Mucosa of descending colon (tissue), 3 donors: Measurements from ENCODE around the gene CACNA1C. TPM values are rescaled to one million over a fixed set of nuclear protein-coding genes. Genes with fewer than 3 reads are reported as not detected.

Experiments
- ATAC-seq: fragments of 200-7000 bp; cut with Tn5 transposase; one replicate; pipeline ENCODE4 v1.9.1; 2020; ENCODE audit warnings: mild to moderate bottlenecking, moderate library complexity
- DNase-seq, 3 donors: peaks; one replicate each; pipeline ENCODE4 v3.0.0-alpha.2; 2020
- H3K36me3 ChIP-seq: fragments of 200-600 bp; one replicate; pipeline ENCODE4 v1.8.0; 2021; ENCODE audit warnings: low read depth, mild to moderate bottlenecking
- H3K4me1 ChIP-seq: fragments of 200-600 bp; one replicate; pipeline ENCODE4 v1.8.0; 2021; ENCODE audit warnings: low read depth, mild to moderate bottlenecking
- H3K4me3 ChIP-seq: fragments of 200-600 bp; one replicate; pipeline ENCODE4 v1.8.0; 2021; ENCODE audit warnings: mild to moderate bottlenecking
- H3K9me3 ChIP-seq: fragments of 200-600 bp; one replicate; pipeline ENCODE4 v1.8.0; 2021; ENCODE audit warnings: mild to moderate bottlenecking
- intact Hi-C, 2 donors: fragments of 100-400 bp; cut with DNase I in 1 of 2; cut with micrococcal nuclease in 1 of 2; formaldehyde crosslinking; loops; one replicate each; pipeline versions ENCODE4 v1.11.0 to v1.11.1; 2022; cut with DNase I, micrococcal nuclease
- total RNA-seq, 3 donors: library from RNA; stranded (reverse); fragmentation: NEBNext Ultra II Directional in 2 of 3; extraction: Animal tissue kit (Norgen Biotek cat#: 25700) in 2 of 3; gene quantifications; one replicate each; pipeline versions ENCODE4 v1.2.1 to v1.2.4, GENCODE V29; 2021 to 2023
- TF ChIP-seq, protein P1 (sequence below): fragments of 200-600 bp; IDR thresholded peaks from one replicate; pipeline ENCODE4 v1.8.0; 2022; ENCODE audit warnings: antibody characterized with exemption, mild to moderate bottlenecking
- donor health status: DM: no; HTN: no; CAD: no; lungs with moderate emphysema.
- donor health status: DM: no; HTN: no; CAD: no.
- donor health status: DM: no; HTN: yes; CAD: no.

Gene CACNA1C
- total RNA-seq, 3 donors from 2014 or later = 5.5 to 89.4 (median 9.2) TPM

DNA sequence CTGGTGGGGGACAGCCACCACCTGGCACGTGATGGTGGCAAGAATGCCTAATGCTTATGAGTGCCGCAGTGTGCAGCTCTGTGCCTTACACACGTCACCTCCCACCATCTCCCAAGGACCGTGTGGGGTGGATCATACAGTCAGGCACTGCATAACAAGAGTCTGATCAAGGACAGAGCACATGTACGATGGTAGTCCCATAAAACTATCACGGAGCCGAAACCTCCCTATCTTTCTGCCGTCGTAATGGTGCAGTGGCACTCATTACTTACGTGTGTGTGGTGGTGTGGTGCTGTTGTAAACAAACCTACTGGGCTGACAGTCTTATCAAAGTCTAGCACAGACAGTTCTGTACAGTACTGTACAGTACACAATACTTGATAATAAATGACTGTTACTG lies 89.3 kb downstream of the CACNA1C start:
- no peaks in the 10 kb centered on the region for H3K9me3 ChIP-seq
- intact Hi-C loops = no loop called here
- peaks cover 18% of the 10 kb centered on the region for H3K4me1 ChIP-seq
- ATAC-seq (no peak), DNase-seq (no peak)
- H3K36me3 ChIP-seq = no peaks in the 10 kb centered on the region
- TF ChIP-seq, protein P1, sequence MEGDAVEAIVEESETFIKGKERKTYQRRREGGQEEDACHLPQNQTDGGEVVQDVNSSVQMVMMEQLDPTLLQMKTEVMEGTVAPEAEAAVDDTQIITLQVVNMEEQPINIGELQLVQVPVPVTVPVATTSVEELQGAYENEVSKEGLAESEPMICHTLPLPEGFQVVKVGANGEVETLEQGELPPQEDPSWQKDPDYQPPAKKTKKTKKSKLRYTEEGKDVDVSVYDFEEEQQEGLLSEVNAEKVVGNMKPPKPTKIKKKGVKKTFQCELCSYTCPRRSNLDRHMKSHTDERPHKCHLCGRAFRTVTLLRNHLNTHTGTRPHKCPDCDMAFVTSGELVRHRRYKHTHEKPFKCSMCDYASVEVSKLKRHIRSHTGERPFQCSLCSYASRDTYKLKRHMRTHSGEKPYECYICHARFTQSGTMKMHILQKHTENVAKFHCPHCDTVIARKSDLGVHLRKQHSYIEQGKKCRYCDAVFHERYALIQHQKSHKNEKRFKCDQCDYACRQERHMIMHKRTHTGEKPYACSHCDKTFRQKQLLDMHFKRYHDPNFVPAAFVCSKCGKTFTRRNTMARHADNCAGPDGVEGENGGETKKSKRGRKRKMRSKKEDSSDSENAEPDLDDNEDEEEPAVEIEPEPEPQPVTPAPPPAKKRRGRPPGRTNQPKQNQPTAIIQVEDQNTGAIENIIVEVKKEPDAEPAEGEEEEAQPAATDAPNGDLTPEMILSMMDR = no peak
- no peak overlapping the region for H3K4me3 ChIP-seq

DNA sequence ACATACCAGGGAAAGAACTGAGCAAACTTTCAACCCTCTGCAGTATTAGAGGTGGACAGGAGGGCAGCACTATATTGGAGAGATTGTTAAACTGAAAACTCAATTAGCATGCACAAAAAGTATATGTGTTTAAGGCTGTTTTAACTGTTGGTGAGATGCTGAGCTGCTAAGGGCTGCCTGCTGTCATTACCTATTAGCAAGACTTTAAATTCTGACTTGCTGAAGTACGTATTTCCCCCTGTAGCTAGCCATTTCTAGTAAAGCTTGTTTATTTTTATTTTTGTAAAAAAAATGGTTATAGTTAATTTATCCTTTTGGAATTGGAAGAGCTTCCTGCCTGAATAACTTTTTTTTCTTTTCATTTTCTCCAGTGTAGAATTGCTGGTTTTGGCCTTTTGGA lies 92.2 kb downstream of the CACNA1C start:
- no peaks in the 10 kb centered on the region for H3K36me3 ChIP-seq
- intact Hi-C loops = no loop called here
- no peak overlapping the region for H3K4me3 ChIP-seq
- no peak for ATAC-seq
- no peaks in the 10 kb centered on the region for H3K9me3 ChIP-seq
- TF ChIP-seq, protein P1 = no peak
- no peak for DNase-seq
- H3K4me1 ChIP-seq = no peaks in the 10 kb centered on the region

DNA sequence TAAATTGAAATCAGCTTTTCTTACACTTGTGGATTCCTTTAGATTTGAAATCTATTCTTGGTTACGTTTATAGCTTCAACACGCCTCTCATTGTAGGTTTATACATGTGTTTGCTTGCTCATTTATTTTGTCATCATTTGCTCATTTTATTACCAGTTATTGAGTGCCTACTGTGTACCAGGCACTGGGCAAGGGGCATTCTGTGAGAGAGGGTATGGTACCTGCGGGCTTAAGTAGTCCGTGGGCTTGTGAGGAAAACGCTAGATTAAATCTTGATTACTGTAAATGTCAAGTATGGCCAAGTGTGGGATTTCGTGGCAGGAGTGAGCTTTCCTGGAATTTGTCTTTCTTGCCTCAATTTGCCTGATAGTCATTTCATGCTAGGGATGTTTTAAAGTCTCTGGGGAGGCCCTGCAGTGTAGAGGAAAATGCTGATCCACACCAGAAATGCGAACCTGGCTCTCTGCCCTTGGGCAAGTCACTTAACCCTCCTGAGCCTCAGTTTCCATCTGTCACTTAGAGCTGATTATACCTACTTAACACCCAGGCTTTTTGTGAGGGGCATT lies 92.7 kb downstream of the CACNA1C start:
- TF ChIP-seq, protein P1 = no peak
- no peak overlapping the region for H3K4me3 ChIP-seq
- H3K36me3 ChIP-seq = no peaks in the 10 kb centered on the region
- intact Hi-C loops = no loop called here
- H3K4me1 ChIP-seq = no peaks in the 10 kb centered on the region
- H3K9me3 ChIP-seq = no peaks in the 10 kb centered on the region
- no peak for DNase-seq
- ATAC-seq = no peak

DNA sequence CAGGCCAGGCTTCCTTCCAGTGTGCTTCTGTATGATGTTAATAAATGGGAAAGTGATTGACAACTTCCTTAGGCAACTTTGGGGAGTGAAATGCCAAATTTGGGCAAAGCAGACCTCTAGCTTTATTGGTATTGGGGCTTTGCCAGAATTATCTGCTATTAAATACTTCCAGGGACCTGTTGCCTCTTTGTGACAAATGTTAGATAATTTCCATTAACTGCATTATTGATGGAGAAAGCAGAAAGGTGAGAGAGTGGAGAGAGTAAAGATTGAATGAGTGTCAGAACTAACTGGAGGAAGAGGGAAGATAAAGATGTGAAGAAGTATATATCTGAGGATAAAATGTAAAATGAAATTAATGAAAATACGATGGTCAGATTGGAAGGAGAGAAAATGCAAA lies 94.5 kb downstream of the CACNA1C start:
- TF ChIP-seq, protein P1 = no peak
- ATAC-seq = no peak
- intact Hi-C loops = no loop called here
- no peak for DNase-seq
- Histone ChIP-seq H3K9me3 (no peaks in the 10 kb centered on the region), H3K4me1 (no peaks in the 10 kb centered on the region), H3K36me3 (no peaks in the 10 kb centered on the region), H3K4me3 (no peak overlapping the region)

DNA sequence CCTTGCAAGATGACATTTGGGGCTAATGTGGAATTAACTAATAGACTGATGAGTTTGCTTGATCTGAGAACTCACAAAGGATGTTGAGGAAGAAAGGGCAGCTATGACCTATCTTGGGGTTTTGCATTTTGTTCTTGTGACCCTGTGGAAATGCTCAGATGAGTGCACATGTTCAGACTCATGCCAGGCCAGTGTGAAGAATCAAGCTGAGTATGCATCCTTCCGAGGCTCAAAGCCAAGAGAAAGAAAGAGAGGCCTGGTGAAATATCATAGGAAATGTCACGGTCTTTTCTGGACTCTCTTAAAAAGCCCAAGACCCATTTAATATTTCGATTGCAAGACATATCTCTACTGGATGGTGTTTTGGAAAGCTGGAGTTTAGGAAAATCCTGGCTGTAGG lies 96.3 kb downstream of the CACNA1C start:
- intact Hi-C loops = no loop called here
- no peaks in the 10 kb centered on the region for H3K9me3 ChIP-seq
- DNase-seq = no peak
- H3K36me3 ChIP-seq = no peaks in the 10 kb centered on the region
- TF ChIP-seq, protein P1 = no peak
- ATAC-seq = no peak
- no peaks in the 10 kb centered on the region for H3K4me1 ChIP-seq
- no peak overlapping the region for H3K4me3 ChIP-seq

DNA sequence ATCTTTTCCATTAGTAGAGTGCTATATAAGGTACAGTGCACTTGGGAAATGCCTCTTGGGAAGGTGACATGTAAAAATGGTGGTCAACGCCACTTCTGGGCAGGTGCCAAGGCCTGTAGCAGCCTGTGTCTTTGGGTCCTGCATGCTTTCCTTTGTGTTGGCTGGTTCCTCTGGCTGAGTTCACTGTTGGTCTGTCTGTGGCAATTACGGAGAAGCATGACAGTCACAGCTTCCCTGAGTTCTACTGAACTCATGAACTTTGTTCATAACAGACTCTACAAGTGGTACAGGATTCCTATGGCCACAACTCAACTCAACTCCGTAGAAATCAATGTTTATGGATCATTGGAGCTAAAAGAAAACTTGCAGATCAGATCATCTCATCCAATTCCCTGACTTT lies 98.0 kb downstream of the CACNA1C start:
- Histone ChIP-seq H3K4me1 (no peaks in the 10 kb centered on the region), H3K36me3 (no peaks in the 10 kb centered on the region), H3K9me3 (no peaks in the 10 kb centered on the region), H3K4me3 (no peak overlapping the region)
- intact Hi-C loops = no loop called here
- TF ChIP-seq, protein P1 = no peak
- no peak for ATAC-seq
- DNase-seq = no peak
